Mesendoderm (in vitro differentiated cells): ENCODE results near the gene RCOR2.
A peak's percentile ranks its signal among the peaks of the same experiment; 100 is the strongest.

Experiments used
- DNase-seq: peaks from one replicate; pipeline ENCODE4 v3.0.0; 2013
- H2AK5ac ChIP-seq: 2 replicates; pipeline ENCODE4 v1.6.1; 2013; ENCODE audit warnings: low read length, inconsistent platforms
- H2BK120ac ChIP-seq: 2 replicates; pipeline ENCODE4 v1.6.1; 2013; ENCODE audit warnings: low read depth, mild to moderate bottlenecking, low read length, moderate library complexity, mixed read lengths
- H2BK15ac ChIP-seq: replicated peaks from 2 replicates; pipeline ENCODE4 v1.6.1; 2013; ENCODE audit warnings: low read depth, mild to moderate bottlenecking, moderate library complexity
- H2BK5ac ChIP-seq: 2 replicates; pipeline ENCODE4 v1.6.1; 2013; ENCODE audit warnings: low read length, inconsistent platforms
- H3K18ac ChIP-seq: 2 replicates; pipeline ENCODE4 v1.6.1; 2013; ENCODE audit warnings: mild to moderate bottlenecking, low read length, mixed read lengths
- H3K23ac ChIP-seq: one replicate; pipeline ENCODE4 v1.6.1; 2013; ENCODE audit warnings: low read length
- H3K27ac ChIP-seq: 2 replicates; pipeline ENCODE4 v1.5.1; 2013; ENCODE audit warnings: low read depth, mild to moderate bottlenecking, inconsistent platforms, low read length, moderate library complexity
- H3K27me3 ChIP-seq: 2 replicates; pipeline ENCODE4 v1.6.1; 2013; ENCODE audit warnings: low read length, control low read depth, mild to moderate bottlenecking, inconsistent platforms; ENCODE audit not compliant: insufficient read depth, poor library complexity
- H3K36me3 ChIP-seq: 2 replicates; pipeline ENCODE4 v1.6.1; 2013; ENCODE audit warnings: low read length, inconsistent platforms; ENCODE audit not compliant: control insufficient read depth, insufficient read depth
- H3K4ac ChIP-seq: one replicate; pipeline ENCODE4 v1.6.1; 2013; ENCODE audit warnings: low read depth, mild to moderate bottlenecking, low read length, moderate library complexity
- H3K4me1 ChIP-seq: 2 replicates; pipeline ENCODE4 v1.6.1; 2013; ENCODE audit warnings: low read depth, low read length, inconsistent platforms; ENCODE audit not compliant: control insufficient read depth
- H3K4me2 ChIP-seq: 2 replicates; pipeline ENCODE4 v1.6.1; 2013; ENCODE audit warnings: low read length
- H3K4me3 ChIP-seq: 2 replicates; pipeline ENCODE4 v1.5.1; 2013; ENCODE audit warnings: mild to moderate bottlenecking, low read length
- H3K56ac ChIP-seq: one replicate; pipeline ENCODE4 v1.6.1; 2013; ENCODE audit warnings: low read length
- H3K79me1 ChIP-seq: 2 replicates; pipeline ENCODE4 v1.6.1; 2013; ENCODE audit warnings: low read length, inconsistent platforms
- H3K79me2 ChIP-seq: 2 replicates; pipeline ENCODE4 v1.6.1; 2013; ENCODE audit warnings: mild to moderate bottlenecking, low read length; ENCODE audit not compliant: control insufficient read depth, insufficient read depth
- H3K9ac ChIP-seq: 2 replicates; pipeline ENCODE4 v1.6.1; 2013; ENCODE audit warnings: low read length, inconsistent platforms
- H4K5ac ChIP-seq: one replicate; pipeline ENCODE4 v1.6.1; 2013; ENCODE audit warnings: low read length
- H4K8ac ChIP-seq: one replicate; pipeline ENCODE4 v1.6.1; 2013; ENCODE audit warnings: low read depth, mild to moderate bottlenecking, control low read depth, low read length, moderate library complexity
- WGBS: extraction: QIAGEN DNeasy Blood & Tissue Kit; methylation state at CpG from one replicate; pipeline ENCODE4 v1.1.7; 2013; ENCODE audit warnings: low lambda C conversion rate, missing lambda C conversion rate; ENCODE audit not compliant: insufficient coverage; ENCODE audit errors: extremely low coverage; 5-methylcytosine and 5-hydroxymethylcytosine counted together

Gene RCOR2

GRCh38 chr11:63933459-63933858 lies 16.5 kb upstream of the RCOR2 start:
- Histone ChIP-seq H2BK15ac (no peak overlapping the region), H3K4me3 (no peak overlapping the region), H2BK120ac (no peak overlapping the region), H3K4me1 (no peaks in the 10 kb centered on the region), H3K23ac (no peak overlapping the region), H3K27me3 (no peaks in the 10 kb centered on the region), H3K56ac (no peak overlapping the region), H3K4ac (no peak overlapping the region), H4K8ac (no peak overlapping the region), H3K79me1 (no peaks in the 10 kb centered on the region), H3K18ac (no peak overlapping the region), H3K36me3 (no peaks in the 10 kb centered on the region), H3K79me2 (no peaks in the 10 kb centered on the region), H3K9ac (no peak overlapping the region), H2AK5ac (no peak overlapping the region), H3K27ac (no peak overlapping the region), H4K5ac (no peak overlapping the region), H3K4me2 (no peak overlapping the region), H2BK5ac (no peak overlapping the region)
- no peak for DNase-seq
- WGBS, result no CpG with 5 or more reads among the region's 1 CpG

- Histone ChIP-seq H2BK120ac (no peak overlapping the region), H4K8ac (no peak overlapping the region), H3K36me3 (no peaks in the 10 kb centered on the region), H3K4ac (no peak overlapping the region), H3K4me2 (no peak overlapping the region), H3K27me3 (no peaks in the 10 kb centered on the region), H3K4me1 (no peaks in the 10 kb centered on the region), H3K4me3 (no peak overlapping the region), H4K5ac (no peak overlapping the region), H3K79me2 (no peaks in the 10 kb centered on the region), H3K23ac (no peak overlapping the region), H2BK15ac (no peak overlapping the region), H3K56ac (peak overlapping the region; percentile 34), H3K9ac (no peak overlapping the region), H3K18ac (no peak overlapping the region), H3K27ac (no peak overlapping the region), H3K79me1 (no peaks in the 10 kb centered on the region), H2BK5ac (no peak overlapping the region), H2AK5ac (no peak overlapping the region)
- no peak for DNase-seq
- no CpG with 5 or more reads among the region's 12 CpGs for WGBS
Measured at GRCh38 chr11:63931876-63932275, 14.9 kb upstream of the RCOR2 start.

- H3K56ac ChIP-seq, result no peak overlapping the region
- no peak overlapping the region for H4K5ac ChIP-seq
- H2BK120ac ChIP-seq, result no peak overlapping the region
- no peak overlapping the region for H3K27ac ChIP-seq
- H3K9ac ChIP-seq, result no peak overlapping the region
- no peaks in the 10 kb centered on the region for H3K36me3 ChIP-seq
- H3K79me1 ChIP-seq, result no peaks in the 10 kb centered on the region
- H2BK5ac ChIP-seq, result no peak overlapping the region
- H3K4me1 ChIP-seq, result no peaks in the 10 kb centered on the region
- no peak overlapping the region for H3K18ac ChIP-seq
- no peak overlapping the region for H3K23ac ChIP-seq
- no peak overlapping the region for H2BK15ac ChIP-seq
- no peak overlapping the region for H2AK5ac ChIP-seq
- no peak for DNase-seq
- H4K8ac ChIP-seq, result no peak overlapping the region
- no peak overlapping the region for H3K4me3 ChIP-seq
- no peaks in the 10 kb centered on the region for H3K27me3 ChIP-seq
- no peaks in the 10 kb centered on the region for H3K79me2 ChIP-seq
- no peak overlapping the region for H3K4ac ChIP-seq
- no peak overlapping the region for H3K4me2 ChIP-seq
- no CpG with 5 or more reads among the region's 6 CpGs for WGBS
Measured at GRCh38 chr11:63931045-63931444, 14.1 kb upstream of the RCOR2 start.

- Histone ChIP-seq H2BK120ac (no peak overlapping the region), H3K4me2 (no peak overlapping the region), H3K79me2 (no peaks in the 10 kb centered on the region), H3K4ac (no peak overlapping the region), H3K18ac (no peak overlapping the region), H3K56ac (no peak overlapping the region), H3K4me3 (no peak overlapping the region), H4K5ac (no peak overlapping the region), H3K23ac (no peak overlapping the region), H2BK5ac (no peak overlapping the region), H4K8ac (no peak overlapping the region), H3K9ac (no peak overlapping the region), H2AK5ac (no peak overlapping the region), H2BK15ac (no peak overlapping the region), H3K79me1 (no peaks in the 10 kb centered on the region), H3K27ac (no peak overlapping the region), H3K27me3 (no peaks in the 10 kb centered on the region), H3K4me1 (no peaks in the 10 kb centered on the region), H3K36me3 (no peaks in the 10 kb centered on the region)
- WGBS, result no CpG with 5 or more reads among the region's 5 CpGs
- no peak for DNase-seq
Measured at GRCh38 chr11:63929616-63930015, 12.7 kb upstream of the RCOR2 start.

GRCh38 chr11:63923319-63923718 lies 6.4 kb upstream of the RCOR2 start:
- H3K18ac ChIP-seq, result no peak overlapping the region
- no peak overlapping the region for H3K27ac ChIP-seq
- no peaks in the 10 kb centered on the region for H3K79me2 ChIP-seq
- no peak overlapping the region for H2BK5ac ChIP-seq
- H2BK120ac ChIP-seq, result no peak overlapping the region
- no peak overlapping the region for H2BK15ac ChIP-seq
- peaks cover 13% of the 10 kb centered on the region for H3K4me1 ChIP-seq
- H3K4ac ChIP-seq, result no peak overlapping the region
- no peaks in the 10 kb centered on the region for H3K79me1 ChIP-seq
- no peak overlapping the region for H3K9ac ChIP-seq
- H3K36me3 ChIP-seq, result no peaks in the 10 kb centered on the region
- no peak for DNase-seq
- no peak overlapping the region for H3K23ac ChIP-seq
- WGBS, result no CpG with 5 or more reads among the region's 4 CpGs
- H3K4me3 ChIP-seq, result no peak overlapping the region
- H4K8ac ChIP-seq, result no peak overlapping the region
- H2AK5ac ChIP-seq, result no peak overlapping the region
- H3K56ac ChIP-seq, result no peak overlapping the region
- H3K27me3 ChIP-seq, result no peaks in the 10 kb centered on the region
- H3K4me2 ChIP-seq, result no peak overlapping the region
- no peak overlapping the region for H4K5ac ChIP-seq

GRCh38 chr11:63922673-63923192 lies 5.8 kb upstream of the RCOR2 start:
- no peak overlapping the region for H2AK5ac ChIP-seq
- H3K4me1 ChIP-seq, result peaks cover 14% of the 10 kb centered on the region
- H3K79me2 ChIP-seq, result no peaks in the 10 kb centered on the region
- no peaks in the 10 kb centered on the region for H3K36me3 ChIP-seq
- no peak overlapping the region for H2BK120ac ChIP-seq
- H3K23ac ChIP-seq, result no peak overlapping the region
- no peak for DNase-seq
- H3K27me3 ChIP-seq, result no peaks in the 10 kb centered on the region
- WGBS, result no CpG with 5 or more reads among the region's 2 CpGs
- no peak overlapping the region for H3K56ac ChIP-seq
- H3K4me3 ChIP-seq, result no peak overlapping the region
- H3K4ac ChIP-seq, result no peak overlapping the region
- no peak overlapping the region for H2BK15ac ChIP-seq
- H3K18ac ChIP-seq, result no peak overlapping the region
- H3K79me1 ChIP-seq, result no peaks in the 10 kb centered on the region
- H4K8ac ChIP-seq, result no peak overlapping the region
- H3K27ac ChIP-seq, result no peak overlapping the region
- no peak overlapping the region for H4K5ac ChIP-seq
- H2BK5ac ChIP-seq, result no peak overlapping the region
- no peak overlapping the region for H3K9ac ChIP-seq
- H3K4me2 ChIP-seq, result no peak overlapping the region
